ENCODE measurements around the gene TUBGCP2. TPM values are rescaled to one million over a fixed set of nuclear protein-coding genes. Genes with fewer than 3 reads are reported as not detected.

Gene TUBGCP2

Small RNA genes lying within 50 kb of the gene (small RNA-seq; reads per million reads assigned to genes)
- gene BANF1P2 (ENCODE audit: low read depth) = not detected

Measured in mesenchymal stem cell (in vitro differentiated cells and primary cell).